ENCODE data around the gene EPB41. TPM values are rescaled to one million over a fixed set of nuclear protein-coding genes. Genes with fewer than 3 reads are reported as not detected.

Gene EPB41
- total and polyA plus RNA-seq, 2 of the 4 experiments (the other 2 are of a cell fraction) = 4.6 to 10.0 TPM

DNA sequence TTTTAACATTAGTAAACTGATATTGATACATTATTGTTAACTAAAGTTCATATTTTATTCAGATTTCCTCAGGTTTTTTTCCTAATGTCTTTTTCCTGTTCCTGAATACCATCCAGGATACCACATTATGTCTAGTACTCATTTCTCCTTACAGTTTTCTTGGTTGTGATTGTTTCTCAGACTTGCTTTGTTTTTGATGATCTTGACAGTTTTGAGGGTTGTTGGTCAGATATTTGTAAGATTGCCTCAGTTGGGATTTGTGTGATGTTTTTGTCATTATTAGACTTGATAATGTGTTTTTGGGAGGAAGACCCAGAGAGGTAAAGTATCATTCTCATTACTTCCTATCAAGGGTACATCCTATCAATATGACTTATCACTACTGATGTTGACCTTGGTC lies 19.5 kb downstream of the EPB41 start:
- Histone ChIP-seq H2BK15ac (ENCODE audit: low read depth, low read length) (no peak overlapping the region), H3K18ac (ENCODE audit: low read depth, low read length) (no peak overlapping the region), H4K20me1 (ENCODE audit: insufficient read depth, low read length) (no peaks in the 10 kb centered on the region), H3K14ac (replicated peaks; ENCODE audit: low read depth, low read length) (no peak overlapping the region), H3K9ac (ENCODE audit: low read depth, low read length) (no peak overlapping the region), H4K5ac (ENCODE audit: low read depth, low read length) (no peak overlapping the region), H2AK9ac (replicated peaks; ENCODE audit: low read depth, low read length, poor library complexity) (no peak overlapping the region), H2BK120ac (ENCODE audit: low read depth, low read length) (no peak overlapping the region), H3K56ac (ENCODE audit: extremely low read depth, insufficient read depth, low read length) (no peak overlapping the region), H2AFZ (replicated peaks; ENCODE audit: low read length, poor library complexity) (no peak overlapping the region), H3K27ac (ENCODE audit: insufficient read depth, low read length) (no peak overlapping the region), H3K4me1 (ENCODE audit: control insufficient read depth, insufficient read depth, low read length) (no peaks in the 10 kb centered on the region), H4K8ac (ENCODE audit: low read depth in 2 of 2, low read length in 2 of 2) (no peak overlapping the region), H3K9me1 (ENCODE audit: insufficient read depth, low read length) (no peaks in the 10 kb centered on the region), H3K9me3 (ENCODE audit: control insufficient read depth, insufficient read depth, low read length) (no peaks in the 10 kb centered on the region), H2BK20ac (ENCODE audit: low read depth, low read length) (no peak overlapping the region), H3K27me3 (ENCODE audit: control insufficient read depth, insufficient read depth, low read length) (no peaks in the 10 kb centered on the region), H2AK5ac (ENCODE audit: low read depth, low read length) (no peak overlapping the region), H3K23ac (ENCODE audit: low read depth, low read length) (no peak overlapping the region), H2BK5ac (ENCODE audit: low read depth, low read length, poor library complexity, severe bottlenecking) (no peak overlapping the region), H3K36me3 (ENCODE audit: control insufficient read depth, insufficient read depth, low read length) (no peaks in the 10 kb centered on the region), H3K4me2 (ENCODE audit: low read depth, low read length) (no peak overlapping the region), H3K4me3 (ENCODE audit: insufficient read depth, low read depth, low read length) (no peak overlapping the region), H3K4ac (ENCODE audit: low read depth, low read length) (no peak overlapping the region), H4K91ac (ENCODE audit: insufficient read depth, low read depth, low read length) (no peak overlapping the region), H3K79me1 (ENCODE audit: low read depth in 1 of 2, low read length in 2 of 2) (no peaks in the 10 kb centered on the region)
- ChIA-PET POLR2A (ENCODE audit: unreplicated experiment) (no interaction called here), CTCF (no interaction called here)
- in situ Hi-C loops (cut with MboI; ENCODE audit: low sequenced_read_pairs) (no loop called here), dilution Hi-C loops (cut with HindIII; ENCODE audit: low sequenced_read_pairs, unreplicated experiment) (no loop called here), intact Hi-C loops (cut with micrococcal nuclease) (no loop called here)
- BruUV-seq (replicated peaks) = no TSS peak
- no peak for TF ChIP-seq NFE2L2 (IDR thresholded peaks at IDR 0.05; ENCODE audit: low read depth, low read length)
- TF ChIP-seq RAD21 (IDR thresholded peaks at IDR 0.05; ENCODE audit: low read length) = no peak
- no peak for TF ChIP-seq CHD1 (IDR thresholded peaks at IDR 0.05; ENCODE audit: low read depth, low read length)
- TF ChIP-seq, protein P1, sequence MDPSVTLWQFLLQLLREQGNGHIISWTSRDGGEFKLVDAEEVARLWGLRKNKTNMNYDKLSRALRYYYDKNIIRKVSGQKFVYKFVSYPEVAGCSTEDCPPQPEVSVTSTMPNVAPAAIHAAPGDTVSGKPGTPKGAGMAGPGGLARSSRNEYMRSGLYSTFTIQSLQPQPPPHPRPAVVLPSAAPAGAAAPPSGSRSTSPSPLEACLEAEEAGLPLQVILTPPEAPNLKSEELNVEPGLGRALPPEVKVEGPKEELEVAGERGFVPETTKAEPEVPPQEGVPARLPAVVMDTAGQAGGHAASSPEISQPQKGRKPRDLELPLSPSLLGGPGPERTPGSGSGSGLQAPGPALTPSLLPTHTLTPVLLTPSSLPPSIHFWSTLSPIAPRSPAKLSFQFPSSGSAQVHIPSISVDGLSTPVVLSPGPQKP (IDR thresholded peaks at IDR 0.05; ENCODE audit: borderline replicate concordance, low read depth, low read length) = no peak
- no peak for TF ChIP-seq CEBPB (IDR thresholded peaks at IDR 0.05; ENCODE audit: low read depth, low read length)
- no peak for TF ChIP-seq SMC3 (IDR thresholded peaks at IDR 0.05; ENCODE audit: low read depth, low read length)
- no peak for TF ChIP-seq BHLHE40 (IDR thresholded peaks at IDR 0.05; ENCODE audit: low read depth, low read length)
- no peak for TF ChIP-seq MAZ (IDR thresholded peaks at IDR 0.05; ENCODE audit: borderline replicate concordance, low read depth, low read length)
- no peak for TF ChIP-seq POLR2A (IDR thresholded peaks at IDR 0.05; ENCODE audit: low read depth, low read length)
- no peak for TF ChIP-seq MXI1 (IDR thresholded peaks at IDR 0.05; ENCODE audit: borderline replicate concordance, low read depth, low read length)
- TF ChIP-seq, protein P2, sequence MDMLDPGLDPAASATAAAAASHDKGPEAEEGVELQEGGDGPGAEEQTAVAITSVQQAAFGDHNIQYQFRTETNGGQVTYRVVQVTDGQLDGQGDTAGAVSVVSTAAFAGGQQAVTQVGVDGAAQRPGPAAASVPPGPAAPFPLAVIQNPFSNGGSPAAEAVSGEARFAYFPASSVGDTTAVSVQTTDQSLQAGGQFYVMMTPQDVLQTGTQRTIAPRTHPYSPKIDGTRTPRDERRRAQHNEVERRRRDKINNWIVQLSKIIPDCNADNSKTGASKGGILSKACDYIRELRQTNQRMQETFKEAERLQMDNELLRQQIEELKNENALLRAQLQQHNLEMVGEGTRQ (IDR thresholded peaks at IDR 0.05; ENCODE audit: low read depth, low read length) = no peak
- no peak for TF ChIP-seq RFX5 (IDR thresholded peaks at IDR 0.05; ENCODE audit: low read depth, low read length)
- TF ChIP-seq, protein P3, sequence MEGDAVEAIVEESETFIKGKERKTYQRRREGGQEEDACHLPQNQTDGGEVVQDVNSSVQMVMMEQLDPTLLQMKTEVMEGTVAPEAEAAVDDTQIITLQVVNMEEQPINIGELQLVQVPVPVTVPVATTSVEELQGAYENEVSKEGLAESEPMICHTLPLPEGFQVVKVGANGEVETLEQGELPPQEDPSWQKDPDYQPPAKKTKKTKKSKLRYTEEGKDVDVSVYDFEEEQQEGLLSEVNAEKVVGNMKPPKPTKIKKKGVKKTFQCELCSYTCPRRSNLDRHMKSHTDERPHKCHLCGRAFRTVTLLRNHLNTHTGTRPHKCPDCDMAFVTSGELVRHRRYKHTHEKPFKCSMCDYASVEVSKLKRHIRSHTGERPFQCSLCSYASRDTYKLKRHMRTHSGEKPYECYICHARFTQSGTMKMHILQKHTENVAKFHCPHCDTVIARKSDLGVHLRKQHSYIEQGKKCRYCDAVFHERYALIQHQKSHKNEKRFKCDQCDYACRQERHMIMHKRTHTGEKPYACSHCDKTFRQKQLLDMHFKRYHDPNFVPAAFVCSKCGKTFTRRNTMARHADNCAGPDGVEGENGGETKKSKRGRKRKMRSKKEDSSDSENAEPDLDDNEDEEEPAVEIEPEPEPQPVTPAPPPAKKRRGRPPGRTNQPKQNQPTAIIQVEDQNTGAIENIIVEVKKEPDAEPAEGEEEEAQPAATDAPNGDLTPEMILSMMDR (conservative IDR thresholded peaks at IDR 0.05; ENCODE audit: low read depth, low read length) = no peak
- no peak for TF ChIP-seq MAFK (IDR thresholded peaks at IDR 0.05; ENCODE audit: low read depth, low read length)
- TF ChIP-seq RCOR1 (IDR thresholded peaks at IDR 0.05; ENCODE audit: insufficient replicate concordance, low read length) = no peak
- no peak for TF ChIP-seq FOS (IDR thresholded peaks at IDR 0.05; ENCODE audit: low read depth, low read length)
- DNase-seq (no peak), ATAC-seq (ENCODE audit: low read depth) (no peak)

Measured in IMR-90 (cell line).